Stimulated activated CD4-positive, alpha-beta T cell treated with anti-CD3 and anti-CD28 coated beads, Interleukin-2, amount 100 ng/mL, for 4 hours (primary cell): ENCODE results near the gene ARL13B.
"Not testable (repeated sequence)": the region's sequence is repeated elsewhere in the genome, so short reads cannot be mapped to it uniquely, and the experiment has no call there.

Experiments
- DNase-seq: peaks from one replicate; pipeline ENCODE4 v3.0.0-alpha.2; 2020; ENCODE audit warnings: low read depth

Gene ARL13B

GRCh38 chr3:94063496-94064119 lies 83.7 kb downstream of the ARL13B start:
- DNase-seq, result no peak

GRCh38 chr3:94064243-94064860 lies 84.4 kb downstream of the ARL13B start:
- DNase-seq, result no peak

GRCh38 chr3:94065122-94065521 lies 85.2 kb downstream of the ARL13B start:
- no peak for DNase-seq

- no peak for DNase-seq
These were observed 86.0 kb downstream of the ARL13B start for GRCh38 chr3:94065819-94066480.

GRCh38 chr3:94066506-94067500 lies 86.8 kb downstream of the ARL13B start:
- DNase-seq, result no peak

GRCh38 chr3:94069194-94069813 lies 89.3 kb downstream of the ARL13B start:
- DNase-seq, result no peak

- DNase-seq, result no peak
These were observed 90.5 kb downstream of the ARL13B start for GRCh38 chr3:94070341-94070911.

- no peak for DNase-seq
These were observed 91.8 kb downstream of the ARL13B start for GRCh38 chr3:94071713-94072284.

GRCh38 chr3:94076055-94076454 lies 96.1 kb downstream of the ARL13B start:
- DNase-seq, result no peak

- DNase-seq, result not testable (repeated sequence)
These were observed 100.6 kb downstream of the ARL13B start for GRCh38 chr3:94080552-94080951.

GRCh38 chr3:94081884-94082283 lies 101.9 kb downstream of the ARL13B start:
- no peak for DNase-seq

GRCh38 chr3:94082391-94082937 lies 102.5 kb downstream of the ARL13B start:
- DNase-seq, result no peak

- no peak for DNase-seq
These were observed 103.3 kb downstream of the ARL13B start for GRCh38 chr3:94083261-94083660.

GRCh38 chr3:94089126-94089525 lies 109.2 kb downstream of the ARL13B start:
- no peak for DNase-seq

GRCh38 chr3:94092086-94092485 lies 112.1 kb downstream of the ARL13B start:
- no peak for DNase-seq

GRCh38 chr3:94093151-94093550 lies 113.2 kb downstream of the ARL13B start:
- no peak for DNase-seq

GRCh38 chr3:94095111-94095510 lies 115.2 kb downstream of the ARL13B start:
- no peak for DNase-seq

GRCh38 chr3:94098452-94098851 lies 118.5 kb downstream of the ARL13B start:
- DNase-seq, result no peak

- no peak for DNase-seq
These were observed 119.4 kb downstream of the ARL13B start for GRCh38 chr3:94099311-94099710.

- DNase-seq, result no peak
These were observed 121.9 kb downstream of the ARL13B start for GRCh38 chr3:94101860-94102259.
